Psoas muscle (tissue), 8 donors: ENCODE measurements around the gene AHNAK2. TPM values are rescaled to one million over a fixed set of nuclear protein-coding genes. Genes with fewer than 3 reads are reported as not detected.
"Not testable (repeated sequence)": the region's sequence is repeated elsewhere in the genome, so short reads cannot be mapped to it uniquely, and the experiment has no call there.

Experiments used
- ATAC-seq, 4 donors: fragments of 200-7000 bp; cut with Tn5 transposase; one replicate each; pipeline ENCODE4 v1.9.1; 2020; ENCODE audit warnings: moderate library complexity in 3 of 4, mild to moderate bottlenecking in 2 of 4
- DNase-seq, 2 donors: peaks; one replicate each; pipeline ENCODE4 v3.0.0-alpha.2; 2020
- H3K27ac ChIP-seq: fragments of 200-600 bp; one replicate; pipeline ENCODE4 v1.8.0; 2022
- H3K27me3 ChIP-seq, 3 donors: fragments of 200-600 bp in 1 of 3; one replicate each; pipeline versions ENCODE4 v1.6.1 to v1.8.0; 2013 to 2022; ENCODE audit warnings: low read length in 2 of 3, mild to moderate bottlenecking in 2 of 3, moderate library complexity in 1 of 3; ENCODE audit not compliant: insufficient read depth in 3 of 3
- H3K36me3 ChIP-seq, 2 donors: fragments of 200-600 bp in 1 of 2; one replicate each; pipeline versions ENCODE4 v1.6.1 to v1.8.0; 2013 to 2022; ENCODE audit warnings: low read depth in 1 of 2, mild to moderate bottlenecking in 1 of 2, moderate library complexity in 1 of 2; ENCODE audit not compliant: insufficient read depth in 1 of 2
- H3K4me1 ChIP-seq: fragments of 200-600 bp; one replicate; pipeline ENCODE4 v1.8.0; 2022
- H3K4me3 ChIP-seq: fragments of 200-600 bp; one replicate; pipeline ENCODE4 v1.8.0; 2022; ENCODE audit warnings: mild to moderate bottlenecking
- H3K9me3 ChIP-seq: fragments of 200-600 bp; one replicate; pipeline ENCODE4 v1.8.0; 2022
- CTCF ChIP-seq: fragments of 200-600 bp; IDR thresholded peaks from one replicate; pipeline ENCODE4 v1.8.0; 2022; ENCODE audit warnings: antibody characterized with exemption
- WGBS, 3 donors: extraction: QIAGEN DNeasy Blood & Tissue Kit; methylation state at CpG; one replicate each; pipeline versions ENCODE4 v1.1.6 to v1.1.7; 2013; 5-methylcytosine and 5-hydroxymethylcytosine counted together
- intact Hi-C, 2 donors: fragments of 100-400 bp; cut with DNase I; formaldehyde crosslinking; loops; one replicate each; pipeline versions ENCODE4 v1.11.0 to v1.14.2; 2022
- polyA plus RNA-seq, 3 donors: library from polyadenylated mRNA; stranded (reverse); fragments of 200-250 nt; gene quantifications; one replicate each; pipeline ENCODE4 v1.2.3, GENCODE V29; 2013
- total RNA-seq, 4 donors: library from RNA; stranded (reverse); fragmentation: NEBNext Ultra II Directional in 2 of 4; extraction: Animal tissue kit (Norgen Biotek cat#: 25700) in 2 of 4; gene quantifications; one replicate each; pipeline versions ENCODE4 v1.2.1 to v1.2.4, GENCODE V29; 2021 to 2023
- donor health status: healthy with polysubstance abuse.
- donor health status: DM: no; HTN: no; CAD: no; lungs with moderate emphysema.
- donor health status: Bipolar disorder and iron deficiency.
- donor health status: healthy.
- donor health status: DM: yes; HTN: yes; CAD: no.
- donor health status: DM: no; HTN: no; CAD: no.
- donor health status: DM: no; HTN: no; CAD: no.
- donor health status: DM: yes; HTN: yes; CAD: no.

Gene AHNAK2
- total and polyA plus RNA-seq, 7 donors: 0.69 to 4.7 (median 2.0) TPM

- Histone ChIP-seq H3K4me1 (no peaks in the 10 kb centered on the region), H3K27ac (no peak overlapping the region), H3K4me3 (no peak overlapping the region), H3K9me3 (no peaks in the 10 kb centered on the region), H3K27me3 (no peaks in the 10 kb centered on the region), H3K36me3 (peaks cover 0 to 35% of the 10 kb centered on the region in 2 donors)
- WGBS, 3 donors: 94 to 98% (median 97%) methylated on average over 4 of the region's 4 CpGs
- intact Hi-C loops: no loop called here
- no peak for TF ChIP-seq CTCF
- DNase-seq (no peak), ATAC-seq (no peak)
Observed at GRCh38 chr14:104891121-104891551, 87.0 kb downstream of the AHNAK2 start.

GRCh38 chr14:104890292-104890691, 87.9 kb downstream of the AHNAK2 start:
- H3K4me1 ChIP-seq, H3K27me3 ChIP-seq, ATAC-seq, H3K9me3 ChIP-seq, H3K4me3 ChIP-seq, H3K27ac ChIP-seq, DNase-seq, intact Hi-C loops: not testable (repeated sequence)
- H3K36me3 ChIP-seq: peaks cover 0 to 43% of the 10 kb centered on the region in 2 donors

GRCh38 chr14:104889375-104889757, 88.8 kb downstream of the AHNAK2 start:
- H3K4me1 ChIP-seq: no peaks in the 10 kb centered on the region
- TF ChIP-seq CTCF: no peak
- H3K36me3 ChIP-seq: peaks cover 0 to 47% of the 10 kb centered on the region in 2 donors
- 89 to 91% (median 91%) methylated on average over 22 to 23 of the region's 23 CpGs for WGBS, 3 donors
- ATAC-seq (no peak), DNase-seq (peak; percentile 8 to 44)
- no peaks in the 10 kb centered on the region for H3K27me3 ChIP-seq
- intact Hi-C loops: no loop called here
- H3K4me3 ChIP-seq: no peak overlapping the region
- H3K9me3 ChIP-seq: no peaks in the 10 kb centered on the region
- H3K27ac ChIP-seq: no peak overlapping the region

GRCh38 chr14:104888489-104889374, 89.4 kb downstream of the AHNAK2 start:
- ATAC-seq (no peak), DNase-seq (peak; percentile 10 to 52)
- peaks cover 0 to 45% of the 10 kb centered on the region in 2 donors for H3K36me3 ChIP-seq
- no peaks in the 10 kb centered on the region for H3K4me1 ChIP-seq
- H3K9me3 ChIP-seq: no peaks in the 10 kb centered on the region
- H3K27ac ChIP-seq: no peak overlapping the region
- intact Hi-C loops: no loop called here
- no peaks in the 10 kb centered on the region for H3K27me3 ChIP-seq
- H3K4me3 ChIP-seq: no peak overlapping the region
- WGBS, 3 donors: 90 to 94% (median 93%) methylated on average over 25 to 26 of the region's 26 CpGs
- no peak for TF ChIP-seq CTCF

GRCh38 chr14:104887623-104888488, 90.3 kb downstream of the AHNAK2 start:
- no peaks in the 10 kb centered on the region for H3K4me1 ChIP-seq
- H3K36me3 ChIP-seq: peaks cover 0 to 50% of the 10 kb centered on the region in 2 donors
- H3K27me3 ChIP-seq: no peaks in the 10 kb centered on the region
- H3K4me3 ChIP-seq: no peak overlapping the region
- TF ChIP-seq CTCF: no peak
- DNase-seq (peak; percentile 12 to 42), ATAC-seq (no peak)
- 78 to 83% (median 82%) methylated on average over 25 to 33 of the region's 33 CpGs for WGBS, 3 donors
- no peaks in the 10 kb centered on the region for H3K9me3 ChIP-seq
- intact Hi-C loops: no loop called here
- no peak overlapping the region for H3K27ac ChIP-seq
